SU-DHL-6 (cell line): ENCODE measurements around the gene AKAP8.
"Not testable (repeated sequence)": the region's sequence is repeated elsewhere in the genome, so short reads cannot be mapped to it uniquely, and the experiment has no call there.

Experiments used
- H2AFZ ChIP-seq: fragments of 200-600 bp; sonication (generic); 2 replicates; pipeline ENCODE4 v1.6.1; 2014; ENCODE audit warnings: low read depth, mild to moderate bottlenecking, moderate library complexity, mixed read lengths, antibody characterized with exemption, low read length; ENCODE audit not compliant: severe bottlenecking
- H3F3A ChIP-seq: fragments of 200-600 bp; shearing (Covaris generic); 2 replicates; pipeline ENCODE4 v1.6.0; 2016; ENCODE audit warnings: antibody characterized with exemption, mild to moderate bottlenecking; ENCODE audit not compliant: insufficient read depth
- H3K27ac ChIP-seq: fragments of 200-600 bp; sonication (generic); 2 replicates; pipeline ENCODE4 v1.5.1; 2016; ENCODE audit warnings: low read depth, mild to moderate bottlenecking, low read length, moderate library complexity, mixed read lengths
- H3K27me3 ChIP-seq: fragments of 200-600 bp; sonication (generic), shearing (Covaris generic); 2 replicates; pipeline ENCODE4 v1.6.0; 2014; ENCODE audit warnings: mild to moderate bottlenecking, low read length
- H3K36me3 ChIP-seq: fragments of 200-600 bp; sonication (generic); 2 replicates; pipeline ENCODE4 v1.6.1; 2014; ENCODE audit warnings: mild to moderate bottlenecking, low read length, mixed read lengths
- H3K4me2 ChIP-seq: fragments of 300-600, 200-600 bp; shearing (Covaris generic), sonication (generic); 2 replicates; pipeline ENCODE4 v1.6.0; 2014; ENCODE audit warnings: low read length, low read depth, mild to moderate bottlenecking; ENCODE audit not compliant: poor library complexity, severe bottlenecking
- H3K4me3 ChIP-seq: fragments of 200-600 bp; sonication (generic); 2 replicates; pipeline ENCODE4 v1.5.1; 2014; ENCODE audit warnings: antibody characterized with exemption, low read length, mild to moderate bottlenecking, mixed read lengths; ENCODE audit not compliant: insufficient read depth, poor library complexity, severe bottlenecking
- H3K79me2 ChIP-seq: fragments of 200-600 bp; sonication (generic); 2 replicates; pipeline ENCODE4 v1.6.1; 2014; ENCODE audit warnings: mild to moderate bottlenecking, low read length, moderate library complexity; ENCODE audit not compliant: insufficient read depth
- H3K9ac ChIP-seq: fragments of 200-600 bp; sonication (generic); 2 replicates; pipeline ENCODE4 v1.7.0; 2014; ENCODE audit warnings: mild to moderate bottlenecking, low read length
- H3K9me2 ChIP-seq: fragments of 200-600 bp; sonication (generic); replicated peaks from 2 replicates; pipeline ENCODE4 v1.6.1; 2014; ENCODE audit warnings: low read length; ENCODE audit not compliant: insufficient read depth
- H3K9me3 ChIP-seq: fragments of 200-600 bp; sonication (generic); 2 replicates; pipeline ENCODE4 v1.6.1; 2014; ENCODE audit warnings: low read length, mixed read lengths; ENCODE audit not compliant: insufficient read depth
- H4K20me1 ChIP-seq: fragments of 200-600 bp; sonication (generic); 2 replicates; pipeline ENCODE4 v1.6.1; 2014; ENCODE audit warnings: low read depth, mild to moderate bottlenecking, antibody characterized with exemption, low read length, moderate library complexity, mixed read lengths
- CTCF ChIP-seq: fragments of 200-600 bp; sonication (generic); IDR thresholded peaks from one replicate; pipeline ENCODE4 v1.5.1; 2017; ENCODE audit warnings: antibody characterized with exemption, mild to moderate bottlenecking, low read length, moderate library complexity; ENCODE audit not compliant: insufficient read depth, poor library complexity, severe bottlenecking
- EZH2phosphoT487 ChIP-seq: fragments of 200-600 bp; sonication (generic), shearing (Covaris generic); conservative IDR thresholded peaks from 2 replicates; pipeline ENCODE4 v1.6.1; 2018; ENCODE audit warnings: mild to moderate bottlenecking, antibody characterized with exemption, low read length, moderate library complexity, mixed read lengths

The AKAP8 gene

GRCh38 chr19:15337202-15337601, 42.4 kb downstream of the AKAP8 start:
- Histone ChIP-seq H3K27ac (no peak overlapping the region), H3K9me3 (no peaks in the 10 kb centered on the region), H3K9me2 (no peaks in the 10 kb centered on the region), H4K20me1 (no peaks in the 10 kb centered on the region), H3F3A (peaks cover 15% of the 10 kb centered on the region), H3K9ac (no peak overlapping the region), H3K27me3 (no peaks in the 10 kb centered on the region), H3K4me2 (no peak overlapping the region), H2AFZ (no peak overlapping the region), H3K4me3 (no peak overlapping the region), H3K79me2 (peaks cover 18% of the 10 kb centered on the region), H3K36me3 (no peaks in the 10 kb centered on the region)
- TF ChIP-seq CTCF: no peak
- TF ChIP-seq EZH2phosphoT487: no peak

GRCh38 chr19:15335992-15336391, 43.6 kb downstream of the AKAP8 start:
- not testable (repeated sequence) for H3K4me3 ChIP-seq, H3K9ac ChIP-seq, H2AFZ ChIP-seq, H4K20me1 ChIP-seq, H3K27me3 ChIP-seq, H3K27ac ChIP-seq, H3K4me2 ChIP-seq, H3K9me3 ChIP-seq, H3K9me2 ChIP-seq, H3K36me3 ChIP-seq
- Histone ChIP-seq H3F3A (peaks cover 15% of the 10 kb centered on the region), H3K79me2 (peaks cover 24% of the 10 kb centered on the region)

GRCh38 chr19:15332311-15332996, 47.1 kb downstream of the AKAP8 start, which contains the start of gene BRD4:
Gene BRD4 (minus strand): TSS chr19:15332539. CDS start chr19:15273099, 59,440 bp downstream.
- Histone ChIP-seq H3K27ac (peak within 1 kb of the TSS; percentile 94), H3K9me2 (no peaks in the 10 kb centered on the region)

More at GRCh38 chr19:15332311-15332996, 47.1 kb downstream of the AKAP8 start, which contains the start of gene BRD4:
- Histone ChIP-seq H4K20me1 (peaks cover 32% of the 10 kb centered on the region), H3K4me2 (peak within 1 kb of the TSS; percentile 99), H3K36me3 (no peaks in the 10 kb centered on the region), H3K79me2 (peaks cover 56% of the 10 kb centered on the region), H3F3A (peaks cover 19% of the 10 kb centered on the region), H3K9me3 (no peaks in the 10 kb centered on the region), H3K9ac (peak within 1 kb of the TSS; percentile 85), H3K27me3 (no peaks in the 10 kb centered on the region), H2AFZ (no peak within 1 kb of the TSS), H3K4me3 (peak within 1 kb of the TSS; percentile 93)
- TF ChIP-seq CTCF (no peak), EZH2phosphoT487 (no peak)
